Retinal pigment epithelial cell (primary cell): ENCODE data around the gene DEPDC7.

Experiments
- DNase-seq: peaks from one replicate; pipeline ENCODE4 v3.0.0-alpha.2; 2010; ENCODE audit warnings: low read depth
- H3K4me3 ChIP-seq: 2 replicates; pipeline ENCODE4 v1.5.1; 2011; ENCODE audit warnings: mild to moderate bottlenecking, low read length, control low read depth, moderate library complexity
- TF ChIP-seq, protein P1 (sequence below): conservative IDR thresholded peaks from 2 replicates; pipeline ENCODE4 v1.5.1; 2011; ENCODE audit warnings: low read depth, low read length, control low read depth, inconsistent platforms

DEPDC7 gene

GRCh38 chr11:33005175-33005574 is 10.5 kb upstream of the DEPDC7 start:
- TF ChIP-seq, protein P1, sequence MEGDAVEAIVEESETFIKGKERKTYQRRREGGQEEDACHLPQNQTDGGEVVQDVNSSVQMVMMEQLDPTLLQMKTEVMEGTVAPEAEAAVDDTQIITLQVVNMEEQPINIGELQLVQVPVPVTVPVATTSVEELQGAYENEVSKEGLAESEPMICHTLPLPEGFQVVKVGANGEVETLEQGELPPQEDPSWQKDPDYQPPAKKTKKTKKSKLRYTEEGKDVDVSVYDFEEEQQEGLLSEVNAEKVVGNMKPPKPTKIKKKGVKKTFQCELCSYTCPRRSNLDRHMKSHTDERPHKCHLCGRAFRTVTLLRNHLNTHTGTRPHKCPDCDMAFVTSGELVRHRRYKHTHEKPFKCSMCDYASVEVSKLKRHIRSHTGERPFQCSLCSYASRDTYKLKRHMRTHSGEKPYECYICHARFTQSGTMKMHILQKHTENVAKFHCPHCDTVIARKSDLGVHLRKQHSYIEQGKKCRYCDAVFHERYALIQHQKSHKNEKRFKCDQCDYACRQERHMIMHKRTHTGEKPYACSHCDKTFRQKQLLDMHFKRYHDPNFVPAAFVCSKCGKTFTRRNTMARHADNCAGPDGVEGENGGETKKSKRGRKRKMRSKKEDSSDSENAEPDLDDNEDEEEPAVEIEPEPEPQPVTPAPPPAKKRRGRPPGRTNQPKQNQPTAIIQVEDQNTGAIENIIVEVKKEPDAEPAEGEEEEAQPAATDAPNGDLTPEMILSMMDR = no peak
- H3K4me3 ChIP-seq = no peak overlapping the region
- no peak for DNase-seq

DNA sequence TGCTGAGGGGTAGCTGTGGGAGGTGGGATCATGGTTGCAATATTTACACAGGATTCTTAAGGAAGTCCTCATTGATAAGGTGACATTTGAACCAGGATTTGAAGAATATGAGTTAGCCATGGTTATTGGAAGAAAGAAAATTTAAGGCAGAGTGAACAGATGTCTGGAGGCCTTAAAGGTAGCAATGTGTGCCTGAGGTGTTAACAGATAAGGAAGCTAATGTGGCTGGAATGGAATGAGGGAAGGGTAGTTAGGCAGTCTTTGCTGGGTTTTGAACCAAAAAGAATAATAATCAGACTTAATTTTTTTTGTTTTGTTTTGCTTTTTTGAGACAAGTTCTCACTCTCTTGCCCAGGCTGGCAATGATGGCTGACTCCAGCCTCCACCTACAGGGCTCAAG is 9.7 kb upstream of the DEPDC7 start:
- H3K4me3 ChIP-seq = no peak overlapping the region
- TF ChIP-seq, protein P1 = no peak
- DNase-seq = no peak

- DNase-seq = no peak
- TF ChIP-seq, protein P1 = no peak
- no peak overlapping the region for H3K4me3 ChIP-seq
These were observed 1.9 kb upstream of the DEPDC7 start for GRCh38 chr11:33013755-33014154.

GRCh38 chr11:33016654-33017053 is 976 bp downstream of the DEPDC7 start:
- DNase-seq = no peak
- peak overlapping the region; percentile 58 for H3K4me3 ChIP-seq
- TF ChIP-seq, protein P1 = no peak

GRCh38 chr11:33017478-33017877 is 1.8 kb downstream of the DEPDC7 start:
- H3K4me3 ChIP-seq = no peak overlapping the region
- DNase-seq = no peak

DNA sequence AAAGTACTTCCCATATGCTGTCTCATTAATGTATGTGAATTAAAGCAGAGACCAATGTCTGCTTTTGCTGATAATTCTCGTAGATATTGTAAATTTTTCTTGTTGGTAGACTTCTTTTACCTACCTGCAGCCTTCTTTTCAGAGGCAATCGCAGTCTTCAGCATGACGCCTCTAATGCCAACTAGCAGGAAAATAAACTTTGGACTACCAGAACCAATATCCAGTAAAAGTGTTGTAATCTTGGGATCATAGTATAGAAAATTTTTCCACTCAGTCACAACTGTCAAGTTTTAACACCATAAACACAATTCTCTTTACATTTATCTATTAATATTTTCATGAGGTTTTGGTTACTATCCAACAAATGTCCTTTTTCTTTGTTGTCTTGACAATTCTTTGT is 2.3 kb downstream of the DEPDC7 start:
- H3K4me3 ChIP-seq = no peak overlapping the region
- TF ChIP-seq, protein P1 = no peak
- DNase-seq = no peak

More at GRCh38 chr11:33017478-33017877, 1.8 kb downstream of the DEPDC7 start:
- TF ChIP-seq, protein P1 = no peak

- H3K4me3 ChIP-seq = no peak overlapping the region
- DNase-seq = no peak
- TF ChIP-seq, protein P1 = no peak
These were observed 3.2 kb downstream of the DEPDC7 start for GRCh38 chr11:33018840-33019239.
